WTC11 (cell line): ENCODE data around the gene POLR2L. TPM values are rescaled to one million over a fixed set of nuclear protein-coding genes. Genes with fewer than 3 reads are reported as not detected.
A peak's percentile ranks its signal among the peaks of the same experiment; 100 is the strongest.

Experiments
- ATF1 ChIP-seq: sonication (generic); formaldehyde crosslinking; IDR thresholded peaks from 2 replicates; pipeline ENCODE4 v1.8.1; 2023; ENCODE audit warnings: mild to moderate bottlenecking, moderate library complexity, missing genetic modification reagents
- ATF3 ChIP-seq: sonication (generic); formaldehyde crosslinking; conservative IDR thresholded peaks from 2 replicates; pipeline ENCODE4 v1.8.1; 2022; ENCODE audit warnings: mild to moderate bottlenecking, missing genetic modification reagents
- CBFB ChIP-seq: sonication (generic); formaldehyde crosslinking; IDR thresholded peaks from 2 replicates; pipeline ENCODE4 v1.8.1; 2022; ENCODE audit warnings: mild to moderate bottlenecking, low read depth, missing genetic modification reagents
- CDX4 ChIP-seq: fragments of 250-450 bp; sonication (Bioruptor Pico); IDR thresholded peaks from 2 replicates; pipeline ENCODE4 v1.9.0; 2021; ENCODE audit warnings: moderate library complexity, mild to moderate bottlenecking, inconsistent platforms, borderline replicate concordance
- E2F1 ChIP-seq: sonication (generic); formaldehyde crosslinking; IDR thresholded peaks from 2 replicates; pipeline ENCODE4 v1.8.0; 2022; ENCODE audit warnings: mild to moderate bottlenecking, missing genetic modification reagents
- E2F4 ChIP-seq: sonication (generic); formaldehyde crosslinking; IDR thresholded peaks from 2 replicates; pipeline ENCODE4 v1.8.1; 2022; ENCODE audit warnings: low read depth, mild to moderate bottlenecking, moderate library complexity, missing genetic modification reagents, borderline replicate concordance
- E2F5 ChIP-seq: sonication (generic); formaldehyde crosslinking; IDR thresholded peaks from 2 replicates; pipeline ENCODE4 v1.8.1; 2022; ENCODE audit warnings: mild to moderate bottlenecking, moderate library complexity, missing genetic modification reagents
- EMX1 ChIP-seq: fragments of 250-450 bp; sonication (Bioruptor Pico); IDR thresholded peaks from 2 replicates; pipeline ENCODE4 v1.8.0; 2021; ENCODE audit warnings: mild to moderate bottlenecking
- FOXP1 ChIP-seq: sonication (generic); formaldehyde crosslinking; IDR thresholded peaks from 2 replicates; pipeline ENCODE4 v1.8.0; 2022; ENCODE audit warnings: missing genetic modification reagents, mild to moderate bottlenecking, moderate library complexity, borderline replicate concordance
- FOXP4 ChIP-seq: sonication (generic); formaldehyde crosslinking; IDR thresholded peaks from 2 replicates; pipeline ENCODE4 v1.8.0; 2022; ENCODE audit warnings: mild to moderate bottlenecking, missing genetic modification reagents
- HMGXB4 ChIP-seq: sonication (generic); formaldehyde crosslinking; IDR thresholded peaks from 2 replicates; pipeline ENCODE4 v1.8.1; 2023; ENCODE audit warnings: mild to moderate bottlenecking, moderate library complexity, missing genetic modification reagents
- KAT7 ChIP-seq: sonication (generic); formaldehyde crosslinking; IDR thresholded peaks from 2 replicates; pipeline ENCODE4 v1.8.1; 2023; ENCODE audit warnings: missing genetic modification reagents, mild to moderate bottlenecking, borderline replicate concordance
- MAX ChIP-seq: sonication (generic); formaldehyde crosslinking; IDR thresholded peaks from 2 replicates; pipeline ENCODE4 v1.8.0; 2022; ENCODE audit warnings: mild to moderate bottlenecking, missing genetic modification reagents
- MLX ChIP-seq: sonication (generic); formaldehyde crosslinking; IDR thresholded peaks from 2 replicates; pipeline ENCODE4 v1.8.1; 2023; ENCODE audit warnings: mild to moderate bottlenecking, missing genetic modification reagents, moderate library complexity
- MYBL2 ChIP-seq: sonication (generic); formaldehyde crosslinking; IDR thresholded peaks from 2 replicates; pipeline ENCODE4 v1.8.1; 2023; ENCODE audit warnings: mild to moderate bottlenecking, moderate library complexity, missing genetic modification reagents
- NFYB ChIP-seq: sonication (generic); formaldehyde crosslinking; conservative IDR thresholded peaks from 2 replicates; pipeline ENCODE4 v1.8.0; 2022; ENCODE audit warnings: low read depth, missing genetic modification reagents
- PREB ChIP-seq: sonication (generic); formaldehyde crosslinking; IDR thresholded peaks from 2 replicates; pipeline ENCODE4 v1.8.1; 2022; ENCODE audit warnings: mild to moderate bottlenecking, missing genetic modification reagents, moderate library complexity, borderline replicate concordance
- PRRX2 ChIP-seq: fragments of 250-450 bp; sonication (Bioruptor Pico); IDR thresholded peaks from 2 replicates; pipeline ENCODE4 v1.8.0; 2021; ENCODE audit warnings: mild to moderate bottlenecking
- RELA ChIP-seq: sonication (generic); formaldehyde crosslinking; IDR thresholded peaks from 2 replicates; pipeline ENCODE4 v1.8.1; 2022; ENCODE audit warnings: missing genetic modification reagents, mild to moderate bottlenecking, borderline replicate concordance
- SP1 ChIP-seq: sonication (generic); formaldehyde crosslinking; conservative IDR thresholded peaks from 2 replicates; pipeline ENCODE4 v1.8.1; 2022; ENCODE audit warnings: missing genetic modification reagents
- TEAD1 ChIP-seq: sonication (generic); formaldehyde crosslinking; IDR thresholded peaks from 2 replicates; pipeline ENCODE4 v1.8.0; 2022; ENCODE audit warnings: mild to moderate bottlenecking, missing genetic modification reagents
- USF2 ChIP-seq: sonication (generic); formaldehyde crosslinking; IDR thresholded peaks from 2 replicates; pipeline ENCODE4 v1.8.1; 2023; ENCODE audit warnings: mild to moderate bottlenecking, missing genetic modification reagents, moderate library complexity
- ZNF138 ChIP-seq: sonication (generic); formaldehyde crosslinking; conservative IDR thresholded peaks from 2 replicates; pipeline ENCODE4 v1.8.1; 2022; ENCODE audit warnings: mild to moderate bottlenecking, moderate library complexity, missing genetic modification reagents
- ZNF317 ChIP-seq: sonication (generic); formaldehyde crosslinking; IDR thresholded peaks from 2 replicates; pipeline ENCODE4 v1.8.1; 2023; ENCODE audit warnings: low read depth, mild to moderate bottlenecking, moderate library complexity, missing genetic modification reagents, borderline replicate concordance
- ZNF423 ChIP-seq: fragments of 250-450 bp; sonication (Bioruptor Pico); IDR thresholded peaks from 2 replicates; pipeline ENCODE4 v2.1.2; 2022; ENCODE audit warnings: mild to moderate bottlenecking, moderate library complexity
- total RNA-seq: library from RNA; stranded (reverse); gene quantifications from 3 replicates; pipeline ENCODE4 v1.2.3, GENCODE V29; 2021

The POLR2L gene
- total RNA-seq, 1 experiment from 2014 or later, result 152 TPM

- TF ChIP-seq HMGXB4 (CRISPR knock-in tag), result peak; percentile 68; the same call in 1 of the 2 replicates
- peak; percentile 85; the same call in 1 of the 2 replicates for TF ChIP-seq KAT7
- TF ChIP-seq FOXP4 (CRISPR knock-in tag), result peak; percentile 68; the same call in 1 of the 2 replicates
- TF ChIP-seq CDX4, result no peak
- 0 out of 2 replicates have a peak, but pooled peaks have one; percentile 30 for TF ChIP-seq ZNF317 (CRISPR knock-in tag)
- no peak for TF ChIP-seq ZNF138 (CRISPR knock-in tag)
- TF ChIP-seq E2F1 (CRISPR knock-in tag), result no peak
- TF ChIP-seq E2F5, result peak; percentile 87
- no peak; the same call in 1 of the 2 replicates for TF ChIP-seq FOXP1 (CRISPR knock-in tag)
- TF ChIP-seq USF2 (CRISPR knock-in tag), result peak; percentile 7
- no peak for TF ChIP-seq ZNF423 (CRISPR knock-in tag)
- no peak for TF ChIP-seq ATF3 (CRISPR knock-in tag)
- TF ChIP-seq NFYB (CRISPR knock-in tag), result no peak
- peak; percentile 85 for TF ChIP-seq SP1 (CRISPR knock-in tag)
- TF ChIP-seq PREB, result no peak
- TF ChIP-seq MAX (CRISPR knock-in tag), result peak; percentile 7; the same call in 1 of the 2 replicates
- no peak for TF ChIP-seq PRRX2 (CRISPR knock-in tag)
- no peak for TF ChIP-seq CBFB
- 0 out of 2 replicates have a peak, but pooled peaks have one; percentile 51 for TF ChIP-seq EMX1 (CRISPR knock-in tag)
- TF ChIP-seq TEAD1 (CRISPR knock-in tag), result 0 out of 2 replicates have a peak, but pooled peaks have one; percentile 60
- TF ChIP-seq MYBL2 (CRISPR knock-in tag), result 0 out of 2 replicates have a peak, but pooled peaks have one; percentile 55
- 0 out of 2 replicates have a peak, but pooled peaks have one; percentile 39 for TF ChIP-seq E2F4 (CRISPR knock-in tag)
- no peak for TF ChIP-seq ATF1 (CRISPR knock-in tag)
- TF ChIP-seq RELA, result peak; percentile 62; the same call in 1 of the 2 replicates
- no peak for TF ChIP-seq MLX (CRISPR knock-in tag)
These were observed at the start of gene POLR2L, which contains the start of gene TSPAN4 (continued) for GRCh38 chr11:842370-843002.
